Fibroblast of lung (primary cell): ENCODE results near the gene CHD3. TPM values are rescaled to one million over a fixed set of nuclear protein-coding genes. Genes with fewer than 3 reads are reported as not detected.

Experiments used
- DNase-seq, 2 donors: peaks; one replicate each; pipeline versions ENCODE4 v3.0.0 to v3.0.0-alpha.2; 2010; ENCODE audit warnings: low read depth in 2 of 2
- H2AFZ ChIP-seq: 2 replicates; pipeline ENCODE4 v1.5.1; 2012; ENCODE audit warnings: low read length, control low read depth, inconsistent platforms
- H3K27ac ChIP-seq: 2 replicates; pipeline ENCODE4 v1.5.1; 2011; ENCODE audit warnings: low read length, control low read depth; ENCODE audit not compliant: insufficient read depth
- H3K27me3 ChIP-seq: 2 replicates; pipeline ENCODE4 v1.5.1; 2011; ENCODE audit warnings: mild to moderate bottlenecking, low read length; ENCODE audit not compliant: control insufficient read depth, insufficient read depth
- H3K36me3 ChIP-seq: 2 replicates; pipeline ENCODE4 v1.5.1; 2011; ENCODE audit warnings: low read length; ENCODE audit not compliant: control insufficient read depth, insufficient read depth
- H3K4me1 ChIP-seq: 2 replicates; pipeline ENCODE4 v1.5.1; 2011; ENCODE audit warnings: low read length; ENCODE audit not compliant: control insufficient read depth, insufficient read depth; ENCODE audit errors: extremely low read depth
- H3K4me2 ChIP-seq: 2 replicates; pipeline ENCODE4 v1.5.1; 2011; ENCODE audit warnings: low read length, control low read depth; ENCODE audit not compliant: insufficient read depth; ENCODE audit errors: extremely low read depth
- H3K4me3 ChIP-seq, 4 experiments: fragments of 200-600 bp in 1 of 4; sonication (generic) in 1 of 4; replicated peaks in 1 of 4; 2 replicates each; pipeline ENCODE4 v1.5.1; 2011 to 2016; ENCODE audit warnings: low read length in 4 of 4, low read depth in 3 of 4, mild to moderate bottlenecking in 3 of 4, control low read depth in 2 of 4, inconsistent platforms in 1 of 4, mixed read lengths in 1 of 4; ENCODE audit not compliant: insufficient read depth in 1 of 4; ENCODE audit errors: control extremely low read depth in 1 of 4
- H3K79me2 ChIP-seq: 2 replicates; pipeline ENCODE4 v1.5.1; 2012; ENCODE audit warnings: mild to moderate bottlenecking, low read length, inconsistent platforms; ENCODE audit not compliant: control insufficient read depth, insufficient read depth
- H3K9ac ChIP-seq: 2 replicates; pipeline ENCODE4 v1.5.1; 2011; ENCODE audit warnings: mild to moderate bottlenecking, low read length, control low read depth; ENCODE audit not compliant: insufficient read depth
- H3K9me3 ChIP-seq: 2 replicates; pipeline ENCODE4 v1.5.1; 2012; ENCODE audit warnings: low read depth, low read length; ENCODE audit not compliant: control insufficient read depth, insufficient read depth
- H4K20me1 ChIP-seq: 2 replicates; pipeline ENCODE4 v1.5.1; 2011; ENCODE audit warnings: low read length; ENCODE audit not compliant: control insufficient read depth, insufficient read depth; ENCODE audit errors: extremely low read depth
- CTCF ChIP-seq, 2 donors: IDR thresholded peaks in 1 of 2; conservative IDR thresholded peaks in 1 of 2; 1 replicate in 1 of 2; 2 replicates in 1 of 2; pipeline ENCODE4 v1.5.1; 2011 to 2012; ENCODE audit warnings: low read length in 2 of 2, control low read depth in 1 of 2, inconsistent platforms in 1 of 2, low read depth in 1 of 2, mild to moderate bottlenecking in 1 of 2
- EZH2 ChIP-seq: IDR thresholded peaks from 2 replicates; pipeline ENCODE4 v1.5.1; 2012; ENCODE audit warnings: low read length, control low read depth, mild to moderate bottlenecking; ENCODE audit errors: missing control alignments
- polyA plus RNA-seq, 2 donors: library from polyadenylated mRNA; depleted of rRNA in 1 of 2; stranded (reverse) in 1 of 2; unstranded in 1 of 2; fragments of >200 nt; gene quantifications; 2 replicates each; pipeline ENCODE4 v1.2.1, GENCODE V29; 2011 to 2012; ENCODE audit warnings: missing spikeins in 1 of 2
- total RNA-seq: library from RNA; depleted of rRNA; stranded (reverse); fragments of >200 nt; gene quantifications from 2 replicates; pipeline ENCODE4 v1.2.1, GENCODE V29; 2014

Gene CHD3
- total and polyA plus RNA-seq, 2 donors (not counting 1 experiment from before 2014, with no cell fraction given), result 23.8 to 165 TPM

GRCh38 chr17:7856011-7856810 is 32.4 kb upstream of the CHD3 start:
- H3K27ac ChIP-seq, result peak overlapping the region; percentile 92
- H3K4me1 ChIP-seq, result peaks cover 21% of the 10 kb centered on the region
- H3K9ac ChIP-seq, result peak overlapping the region; percentile 5
- H4K20me1 ChIP-seq, result no peaks in the 10 kb centered on the region
- no peaks in the 10 kb centered on the region for H3K9me3 ChIP-seq
- TF ChIP-seq EZH2, result no peak
- TF ChIP-seq CTCF (conservative IDR thresholded peaks at IDR 0.05 in 1 of 2, IDR thresholded peaks at IDR 0.05 in 1 of 2; ENCODE audit: low read depth in 1 of 2, low read length in 2 of 2), result no peak
- peak overlapping the region; percentile 84 for H3K4me2 ChIP-seq
- no peak overlapping the region for H2AFZ ChIP-seq
- peaks cover 27% of the 10 kb centered on the region for H3K36me3 ChIP-seq
- H3K4me3 ChIP-seq, result peak overlapping the region; percentile 71 to 93 (median 86)
- peak; percentile 30 to 40 for DNase-seq
- no peaks in the 10 kb centered on the region for H3K27me3 ChIP-seq
- peaks cover 14% of the 10 kb centered on the region for H3K79me2 ChIP-seq

GRCh38 chr17:7856811-7857712 is 31.5 kb upstream of the CHD3 start, which contains the start of gene NAA38:
NAA38 (minus strand) TSS chr17:7857559; CDS start chr17:7857463, 96 bp downstream.
- H3K79me2 ChIP-seq, result peaks cover 14% of the 10 kb centered on the region
- H3K4me2 ChIP-seq, result peak within 1 kb of the TSS; percentile 99
- peak within 1 kb of the TSS; percentile 92 for H3K27ac ChIP-seq
- H2AFZ ChIP-seq, result peak within 1 kb of the TSS; percentile 97
- no peaks in the 10 kb centered on the region for H3K27me3 ChIP-seq
- no peaks in the 10 kb centered on the region for H3K9me3 ChIP-seq
- peaks cover 20% of the 10 kb centered on the region for H3K36me3 ChIP-seq
- DNase-seq, result peak; percentile 99 to 100
- peak within 1 kb of the TSS; percentile 71 to 93 (median 86) for H3K4me3 ChIP-seq
- TF ChIP-seq EZH2 (no peak), CTCF (conservative IDR thresholded peaks at IDR 0.05 in 1 of 2, IDR thresholded peaks at IDR 0.05 in 1 of 2; ENCODE audit: low read depth in 1 of 2, low read length in 2 of 2) (peak; percentile 8 to 53)
- H3K9ac ChIP-seq, result peak within 1 kb of the TSS; percentile 80
- H3K4me1 ChIP-seq, result peaks cover 19% of the 10 kb centered on the region
- no peaks in the 10 kb centered on the region for H4K20me1 ChIP-seq
